Measurements from ENCODE around the gene VPS37D. TPM values are rescaled to one million over a fixed set of nuclear protein-coding genes. Genes with fewer than 3 reads are reported as not detected.

The VPS37D gene
- total RNA-seq, 1 donor from 2014 or later, result 12.2 TPM

DNA sequence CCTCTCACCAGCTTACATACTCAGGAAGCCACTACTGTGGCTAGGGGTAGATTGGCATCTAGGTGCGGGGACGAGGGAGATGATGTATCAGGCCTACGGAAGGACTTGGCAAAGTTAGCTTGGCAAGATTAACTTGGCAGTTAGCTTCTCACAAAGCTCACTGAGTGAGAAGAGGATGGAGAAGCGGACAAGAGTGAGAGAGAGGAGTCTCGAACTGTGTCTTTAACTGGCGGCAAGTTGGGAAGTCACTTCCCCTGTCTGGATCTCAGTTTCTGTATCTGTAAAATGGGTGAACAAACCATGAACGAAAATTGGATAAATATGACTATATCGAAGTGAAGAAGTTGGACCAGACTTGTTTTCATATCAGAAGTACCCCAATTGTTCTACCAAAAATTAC is 33.8 kb upstream of the VPS37D start:
- DNase-seq (ENCODE audit: low read depth), result no peak
- TF ChIP-seq, protein P1, sequence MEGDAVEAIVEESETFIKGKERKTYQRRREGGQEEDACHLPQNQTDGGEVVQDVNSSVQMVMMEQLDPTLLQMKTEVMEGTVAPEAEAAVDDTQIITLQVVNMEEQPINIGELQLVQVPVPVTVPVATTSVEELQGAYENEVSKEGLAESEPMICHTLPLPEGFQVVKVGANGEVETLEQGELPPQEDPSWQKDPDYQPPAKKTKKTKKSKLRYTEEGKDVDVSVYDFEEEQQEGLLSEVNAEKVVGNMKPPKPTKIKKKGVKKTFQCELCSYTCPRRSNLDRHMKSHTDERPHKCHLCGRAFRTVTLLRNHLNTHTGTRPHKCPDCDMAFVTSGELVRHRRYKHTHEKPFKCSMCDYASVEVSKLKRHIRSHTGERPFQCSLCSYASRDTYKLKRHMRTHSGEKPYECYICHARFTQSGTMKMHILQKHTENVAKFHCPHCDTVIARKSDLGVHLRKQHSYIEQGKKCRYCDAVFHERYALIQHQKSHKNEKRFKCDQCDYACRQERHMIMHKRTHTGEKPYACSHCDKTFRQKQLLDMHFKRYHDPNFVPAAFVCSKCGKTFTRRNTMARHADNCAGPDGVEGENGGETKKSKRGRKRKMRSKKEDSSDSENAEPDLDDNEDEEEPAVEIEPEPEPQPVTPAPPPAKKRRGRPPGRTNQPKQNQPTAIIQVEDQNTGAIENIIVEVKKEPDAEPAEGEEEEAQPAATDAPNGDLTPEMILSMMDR (conservative IDR thresholded peaks at IDR 0.05; ENCODE audit: low read depth, low read length), result no peak
- H3K4me3 ChIP-seq (ENCODE audit: low read depth, low read length), result no peak overlapping the region

DNA sequence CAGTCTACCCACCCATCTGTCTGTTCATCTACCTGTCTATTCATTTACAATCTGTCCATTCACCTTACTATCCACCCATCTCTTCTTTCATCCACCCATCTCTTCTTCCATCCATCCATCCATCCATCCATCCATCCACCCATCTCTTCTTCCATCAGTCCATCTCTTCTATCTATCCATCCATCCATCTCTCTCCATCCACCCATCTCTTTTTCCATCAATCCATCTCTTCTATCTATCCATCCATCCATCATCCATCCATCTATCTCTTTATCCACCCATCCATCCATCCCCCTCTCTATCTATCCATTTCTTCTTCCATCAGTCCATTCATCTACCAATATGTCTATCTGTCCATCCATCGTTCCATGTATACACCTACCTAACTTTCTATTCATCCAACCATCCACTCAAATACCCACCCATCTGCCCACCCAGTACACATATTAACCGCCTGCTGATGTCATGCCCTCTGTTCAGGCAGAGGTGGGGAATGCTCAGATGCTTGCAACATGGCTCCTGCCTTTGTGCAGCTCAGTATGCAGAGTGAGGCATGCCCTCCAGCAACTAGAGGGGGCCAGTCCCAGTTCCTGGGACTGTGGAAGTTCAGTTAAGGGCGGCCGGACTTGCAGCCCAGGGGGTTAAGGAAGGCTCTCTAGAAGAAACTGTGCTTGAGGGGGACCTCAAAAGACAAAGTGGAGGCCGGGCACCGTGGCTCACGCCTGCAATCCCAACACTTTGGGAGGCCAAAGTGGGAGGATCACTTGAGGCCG is 32.0 kb upstream of the VPS37D start:
- no peak overlapping the region for H3K4me3 ChIP-seq (ENCODE audit: low read depth, low read length)
- TF ChIP-seq, protein P1 (conservative IDR thresholded peaks at IDR 0.05; ENCODE audit: low read depth, low read length), result no peak

DNA sequence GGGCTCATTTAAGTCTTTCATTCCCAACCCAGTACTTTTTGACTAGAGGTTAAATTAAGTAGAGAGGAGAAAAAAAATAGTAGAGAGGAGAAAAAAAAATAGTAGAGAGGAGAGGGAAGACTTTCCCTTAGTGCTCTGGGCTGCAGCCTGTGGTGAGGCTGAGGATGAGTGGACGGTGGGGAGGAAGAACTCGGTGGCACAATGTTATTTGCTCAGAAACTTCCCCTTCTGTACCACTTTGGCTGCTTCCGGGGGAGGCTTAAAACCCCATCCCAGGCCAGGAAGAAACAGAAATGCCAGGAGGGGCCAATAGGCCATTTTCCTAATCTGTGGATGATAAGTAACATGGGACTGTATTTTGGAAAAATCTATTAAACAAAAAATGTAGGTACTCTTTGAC is 28.7 kb upstream of the VPS37D start:
- H3K4me3 ChIP-seq (ENCODE audit: low read depth, low read length), result no peak overlapping the region
- DNase-seq (ENCODE audit: low read depth), result no peak
- TF ChIP-seq, protein P1 (conservative IDR thresholded peaks at IDR 0.05; ENCODE audit: low read depth, low read length), result no peak

More for the DNA sequence above, 32.0 kb upstream of the VPS37D start:
- DNase-seq (ENCODE audit: low read depth), result no peak

DNA sequence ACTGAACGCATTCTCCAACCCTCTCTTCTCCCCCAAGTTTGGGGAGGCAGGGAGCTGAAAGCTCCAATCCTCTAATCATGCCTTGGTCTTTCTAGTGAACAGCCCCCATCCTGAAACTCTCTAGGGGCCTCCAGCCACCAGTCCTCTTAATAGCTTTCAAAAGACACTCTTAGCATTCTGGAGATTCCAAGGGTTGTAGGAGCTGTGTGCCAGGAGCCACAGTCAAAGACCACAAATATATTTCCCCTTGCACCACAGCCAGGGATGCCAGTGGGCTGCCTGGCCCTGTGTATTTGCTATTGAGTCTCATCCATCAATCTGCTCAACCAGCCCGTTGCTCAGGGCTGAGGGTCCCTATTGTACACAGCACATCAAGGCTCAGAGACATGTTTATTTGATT is 24.8 kb upstream of the VPS37D start:
- TF ChIP-seq, protein P1 (conservative IDR thresholded peaks at IDR 0.05; ENCODE audit: low read depth, low read length), result no peak
- DNase-seq (ENCODE audit: low read depth), result no peak
- H3K4me3 ChIP-seq (ENCODE audit: low read depth, low read length), result no peak overlapping the region

DNA sequence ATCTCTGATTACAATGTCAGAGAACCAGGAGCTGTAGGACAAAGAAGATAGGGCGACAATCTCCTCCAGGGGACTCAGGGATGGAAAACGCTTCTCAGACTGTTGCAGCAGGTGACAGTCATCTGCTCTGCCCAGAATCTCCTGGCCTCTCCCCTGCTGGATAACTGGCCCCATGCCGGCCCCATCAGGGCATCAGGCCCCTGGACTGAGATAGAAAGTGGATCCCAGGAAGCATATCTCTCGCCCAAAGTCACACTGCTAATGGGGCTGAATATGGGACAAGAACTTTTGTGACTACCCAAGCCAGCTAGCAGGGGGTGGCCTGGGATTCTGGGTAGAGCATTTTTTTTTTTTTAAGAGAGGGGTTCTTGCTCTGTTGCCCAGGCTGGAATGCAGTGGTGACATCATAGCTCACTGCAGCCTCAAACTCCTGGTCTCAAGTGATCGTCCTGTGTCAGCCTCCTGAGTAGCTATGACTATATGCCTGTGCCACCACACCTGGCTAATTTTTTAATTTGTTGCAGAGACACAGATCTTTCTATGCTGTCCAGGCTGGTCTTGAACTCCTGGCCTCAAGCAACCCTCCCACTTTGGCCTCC is 22.8 kb upstream of the VPS37D start:
- DNase-seq (ENCODE audit: low read depth), result no peak
- H3K4me3 ChIP-seq (ENCODE audit: low read depth, low read length), result no peak overlapping the region
- TF ChIP-seq, protein P1 (conservative IDR thresholded peaks at IDR 0.05; ENCODE audit: low read depth, low read length), result no peak

DNA sequence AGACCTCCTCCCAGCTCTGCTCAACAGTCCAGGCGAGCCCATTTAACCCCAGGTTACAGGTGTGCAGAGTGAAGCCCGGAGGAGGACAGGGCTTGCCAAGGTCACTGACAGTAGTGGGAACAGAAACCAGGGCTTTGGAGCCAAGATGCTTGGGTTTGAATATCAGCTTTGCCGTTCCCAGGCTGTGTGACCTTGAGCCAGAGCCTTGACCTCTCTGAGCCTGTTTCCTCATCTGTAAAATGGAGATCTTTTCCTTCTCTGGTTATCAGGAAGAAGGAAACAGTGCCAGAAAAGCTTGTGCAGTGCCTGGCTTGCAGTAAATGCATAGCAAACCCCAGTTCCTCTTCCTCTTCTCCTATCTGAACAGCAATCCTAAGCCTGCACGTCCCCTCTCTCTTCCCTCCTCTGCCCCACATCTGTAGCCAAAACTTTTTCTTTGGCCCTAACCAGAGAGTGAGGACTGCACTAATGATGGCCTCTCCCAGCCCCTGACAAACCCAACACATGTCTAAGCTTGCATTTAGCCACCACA is 21.9 kb upstream of the VPS37D start:
- TF ChIP-seq, protein P1 (conservative IDR thresholded peaks at IDR 0.05; ENCODE audit: low read depth, low read length), result no peak
- H3K4me3 ChIP-seq (ENCODE audit: low read depth, low read length), result no peak overlapping the region
- DNase-seq (ENCODE audit: low read depth), result no peak
